H1 (cell line): ENCODE data around the gene PSMD6.

Experiments
- ATF2 ChIP-seq: IDR thresholded peaks from 2 replicates; pipeline ENCODE4 v1.6.1; 2012; ENCODE audit warnings: low read length, inconsistent platforms
- CTCF ChIP-seq, 3 experiments: IDR thresholded peaks; 1 replicate in 2 of 3; 2 replicates in 1 of 3; pipeline versions ENCODE4 v1.5.1 to v1.6.1; 2011; ENCODE audit warnings: low read length in 3 of 3, mild to moderate bottlenecking in 3 of 3, inconsistent platforms in 2 of 3, low read depth in 1 of 3, moderate library complexity in 1 of 3; ENCODE audit not compliant: insufficient read depth in 1 of 3; ENCODE audit errors: control extremely low read depth in 1 of 3
- EP300 ChIP-seq, 2 experiments: IDR thresholded peaks; 1 replicate in 1 of 2; 2 replicates in 1 of 2; pipeline ENCODE4 v1.6.1; 2011 to 2012; ENCODE audit warnings: low read depth in 2 of 2, low read length in 2 of 2, mild to moderate bottlenecking in 2 of 2, borderline replicate concordance in 1 of 2, inconsistent platforms in 1 of 2, moderate library complexity in 1 of 2
- EZH2 ChIP-seq: fragments of 200-600 bp; sonication (generic); IDR thresholded peaks from 2 replicates; pipeline ENCODE4 v1.7.1; 2012; ENCODE audit warnings: low read depth, mild to moderate bottlenecking, moderate library complexity, low read length, inconsistent platforms; ENCODE audit not compliant: severe bottlenecking
- FOSL1 ChIP-seq: IDR thresholded peaks from 2 replicates; pipeline ENCODE4 v1.6.1; 2011; ENCODE audit warnings: mild to moderate bottlenecking, low read depth, low read length, moderate library complexity; ENCODE audit not compliant: insufficient read depth
- GABPA ChIP-seq: IDR thresholded peaks from 2 replicates; pipeline ENCODE4 v1.6.1; 2011; ENCODE audit warnings: mild to moderate bottlenecking, low read length, moderate library complexity, borderline replicate concordance; ENCODE audit not compliant: insufficient read depth
- MAX ChIP-seq: IDR thresholded peaks from 2 replicates; pipeline ENCODE4 v1.6.1; 2012; ENCODE audit warnings: inconsistent platforms
- POLR2A ChIP-seq, 2 experiments: IDR thresholded peaks; 1 replicate in 1 of 2; 2 replicates in 1 of 2; pipeline ENCODE4 v1.6.1; 2011; ENCODE audit warnings: low read depth in 2 of 2, low read length in 2 of 2, mild to moderate bottlenecking in 2 of 2; ENCODE audit errors: control extremely low read depth in 1 of 2
- SP1 ChIP-seq: IDR thresholded peaks from 2 replicates; pipeline ENCODE4 v1.6.1; 2011; ENCODE audit warnings: low read depth, low read length
- SUZ12 ChIP-seq: fragments of 200-600 bp; sonication (generic); IDR thresholded peaks from 2 replicates; pipeline ENCODE4 v1.6.1; 2012; ENCODE audit warnings: mild to moderate bottlenecking, inconsistent platforms, low read length, moderate library complexity, mixed read lengths
- USF2 ChIP-seq: IDR thresholded peaks from 2 replicates; pipeline ENCODE4 v1.6.1; 2011; ENCODE audit warnings: low read length, improper control_type of control experiment

- TF ChIP-seq CTCF (IDR thresholded peaks at IDR 0.05; ENCODE audit: control extremely low read depth in 1 of 3, insufficient read depth in 1 of 3, low read depth in 1 of 3, low read length in 3 of 3): no peak
- TF ChIP-seq SUZ12: no peak
- TF ChIP-seq POLR2A (IDR thresholded peaks at IDR 0.05; ENCODE audit: control extremely low read depth in 1 of 2, low read depth in 2 of 2, low read length in 2 of 2): no peak
- no peak for TF ChIP-seq EP300 (IDR thresholded peaks at IDR 0.05; ENCODE audit: borderline replicate concordance in 1 of 2, low read depth in 2 of 2, low read length in 2 of 2)
- no peak for TF ChIP-seq ATF2
- no peak for TF ChIP-seq GABPA
- TF ChIP-seq SP1: no peak
- TF ChIP-seq EZH2: no peak
- TF ChIP-seq MAX: no peak
- TF ChIP-seq FOSL1: no peak
- no peak for TF ChIP-seq USF2
These were observed 48.8 kb downstream of the PSMD6 start for GRCh38 chr3:63974451-63974850.
